Raji (cell line): ENCODE data around the gene OTUD5.

Experiments
- POLR2A ChIP-seq: IDR thresholded peaks from 2 replicates; pipeline ENCODE4 v1.6.1; 2011; ENCODE audit warnings: low read depth, low read length, control low read depth; ENCODE audit not compliant: insufficient read depth

Gene OTUD5

DNA sequence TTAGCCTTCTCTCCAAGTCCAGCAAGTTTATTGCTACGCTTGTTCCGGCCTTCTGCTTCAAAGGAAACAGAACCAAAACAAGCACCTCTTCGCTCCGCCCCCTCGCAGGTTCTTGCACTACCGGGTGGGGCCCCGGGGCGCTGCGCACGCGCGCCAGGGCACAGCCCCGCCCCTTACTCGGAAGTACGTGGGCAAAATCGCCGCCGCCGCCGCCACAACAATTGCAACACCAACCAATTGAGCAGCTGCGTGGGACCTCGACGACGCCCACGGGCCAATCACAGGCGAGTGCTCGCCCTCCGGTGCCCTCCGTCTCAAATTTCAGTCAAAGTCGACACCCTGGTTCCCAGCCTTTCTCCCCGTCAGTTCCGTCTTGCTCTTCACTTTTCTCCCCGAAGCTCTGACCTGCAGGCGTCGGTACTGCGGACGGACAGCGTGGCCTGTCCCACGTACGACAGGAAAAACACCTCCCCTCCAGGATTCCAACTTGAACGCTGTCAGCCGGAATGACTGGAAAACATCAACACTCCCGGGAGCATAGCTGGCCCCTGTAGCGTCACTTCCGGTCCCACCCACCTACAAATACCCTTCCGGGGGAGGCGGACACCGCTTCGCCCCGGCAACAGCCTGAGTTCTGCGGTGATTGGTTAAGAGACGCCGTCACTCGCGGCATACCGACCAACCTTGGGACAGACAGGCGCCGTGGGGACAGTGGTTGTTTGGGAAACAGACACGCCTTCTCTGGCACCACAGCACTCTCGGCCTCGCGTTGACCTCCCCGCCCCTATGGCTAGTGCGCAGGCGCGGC, 624 bp upstream of the OTUD5 start:
- peak; percentile 52 for TF ChIP-seq POLR2A

DNA sequence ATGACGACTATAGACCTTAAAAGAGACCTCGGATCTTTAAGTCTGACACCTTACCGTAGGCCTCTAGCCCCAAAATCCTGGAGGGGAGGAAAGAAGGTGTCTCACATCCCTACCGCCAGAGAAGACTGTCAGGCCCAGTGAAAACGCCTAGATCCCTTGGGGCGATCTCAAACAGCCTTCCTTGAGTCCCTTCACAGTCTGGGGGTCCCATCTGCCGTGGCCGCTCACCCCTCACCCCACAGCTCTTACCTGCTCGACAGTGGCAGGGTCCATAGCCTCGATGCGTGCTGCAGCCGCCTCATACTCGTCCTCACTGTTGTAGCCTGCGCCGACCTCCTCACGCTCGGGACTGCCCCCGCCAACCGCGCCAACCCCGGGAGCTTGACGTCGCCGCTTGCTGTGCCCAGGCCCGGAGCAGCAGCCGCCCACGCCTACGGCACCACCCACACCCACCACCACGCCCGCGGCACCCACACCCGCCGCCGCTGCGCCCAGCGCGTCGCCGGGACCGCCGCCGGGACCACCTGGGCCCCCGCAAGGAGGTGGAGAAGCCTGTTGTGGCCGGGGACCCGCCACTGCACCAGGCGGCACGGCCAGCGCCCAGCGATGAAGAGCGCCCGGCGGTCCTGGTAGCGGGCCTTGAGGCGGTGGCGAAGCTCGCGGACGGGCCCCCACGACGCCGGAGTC, 536 bp downstream of the OTUD5 start:
- no peak for TF ChIP-seq POLR2A

DNA sequence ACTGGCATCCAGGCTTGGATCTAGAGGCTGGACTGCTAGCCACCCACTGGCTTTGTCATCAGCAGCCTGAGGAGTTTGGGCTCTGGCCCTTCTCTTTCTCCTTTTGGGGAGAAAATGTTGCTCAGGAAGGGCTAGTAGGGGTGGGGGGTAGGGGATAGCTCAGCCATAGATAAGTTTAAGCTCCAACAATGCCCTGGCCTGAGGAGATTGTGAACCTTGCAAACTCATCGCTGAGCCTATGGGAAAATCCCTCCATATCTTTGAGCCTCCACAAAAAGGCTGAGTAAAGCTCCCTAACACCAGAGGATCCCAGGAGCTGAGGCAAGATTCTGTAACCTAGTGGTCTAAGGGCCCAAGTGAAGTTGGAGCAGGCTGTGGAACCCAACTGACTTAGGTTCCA, 8.8 kb downstream of the OTUD5 start:
- TF ChIP-seq POLR2A = no peak

DNA sequence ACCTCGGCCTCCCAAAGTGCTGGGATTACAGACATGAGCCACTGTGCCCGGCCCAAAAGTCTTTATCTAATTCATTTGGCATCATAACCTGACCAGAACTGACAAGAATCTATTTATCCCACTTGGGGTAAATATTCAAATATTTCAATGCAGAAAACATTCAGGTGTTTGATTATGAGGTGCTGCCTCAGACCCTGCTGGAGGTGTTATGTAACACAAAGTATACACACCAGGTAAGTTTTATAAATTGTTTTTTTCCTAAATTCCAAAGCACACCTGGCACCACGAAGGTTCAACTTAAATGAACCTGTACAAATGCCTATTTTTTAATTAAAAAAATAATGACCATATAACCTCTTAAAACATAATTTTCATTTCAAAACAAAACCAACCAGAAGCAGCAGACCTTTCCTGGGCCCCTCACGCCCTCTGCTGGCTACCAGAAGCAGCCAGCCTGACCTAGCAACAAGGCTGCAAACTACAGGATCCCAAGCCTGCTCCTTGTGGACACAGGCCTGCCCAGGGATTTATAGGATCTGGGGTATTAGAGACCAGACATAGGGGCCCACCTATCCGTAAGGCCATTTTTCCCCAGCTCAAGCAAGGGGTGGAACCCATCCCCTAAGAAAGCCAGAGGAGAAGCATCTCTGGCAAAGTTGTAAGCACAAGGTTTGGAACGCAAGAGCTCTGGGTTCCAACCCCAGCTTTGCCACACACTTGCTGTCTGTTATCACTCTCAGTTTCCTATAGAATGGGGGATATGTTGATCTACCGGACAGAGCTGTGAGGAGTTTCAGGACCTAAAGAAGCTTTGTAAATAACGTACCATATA, 11.7 kb downstream of the OTUD5 start:
- no peak for TF ChIP-seq POLR2A

DNA sequence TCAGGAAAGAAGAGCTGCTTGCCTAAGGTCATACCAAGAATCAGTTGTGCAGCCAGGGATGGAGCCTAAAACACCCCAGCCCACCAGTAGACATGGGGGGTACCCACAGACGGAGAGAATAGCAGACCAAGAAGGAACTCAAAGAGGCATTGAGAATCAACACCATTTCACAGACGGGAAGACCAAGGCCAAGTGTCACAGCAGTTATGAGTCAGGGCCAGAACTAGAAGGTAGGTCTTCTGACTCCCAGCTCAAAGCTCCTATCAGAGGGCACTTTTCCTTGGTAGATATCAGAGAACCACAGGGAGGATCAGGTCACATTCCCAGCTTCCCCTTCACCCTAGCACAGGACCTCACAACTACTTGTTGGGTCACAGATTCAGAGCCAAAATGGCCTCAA, 14.5 kb downstream of the OTUD5 start:
- no peak for TF ChIP-seq POLR2A

DNA sequence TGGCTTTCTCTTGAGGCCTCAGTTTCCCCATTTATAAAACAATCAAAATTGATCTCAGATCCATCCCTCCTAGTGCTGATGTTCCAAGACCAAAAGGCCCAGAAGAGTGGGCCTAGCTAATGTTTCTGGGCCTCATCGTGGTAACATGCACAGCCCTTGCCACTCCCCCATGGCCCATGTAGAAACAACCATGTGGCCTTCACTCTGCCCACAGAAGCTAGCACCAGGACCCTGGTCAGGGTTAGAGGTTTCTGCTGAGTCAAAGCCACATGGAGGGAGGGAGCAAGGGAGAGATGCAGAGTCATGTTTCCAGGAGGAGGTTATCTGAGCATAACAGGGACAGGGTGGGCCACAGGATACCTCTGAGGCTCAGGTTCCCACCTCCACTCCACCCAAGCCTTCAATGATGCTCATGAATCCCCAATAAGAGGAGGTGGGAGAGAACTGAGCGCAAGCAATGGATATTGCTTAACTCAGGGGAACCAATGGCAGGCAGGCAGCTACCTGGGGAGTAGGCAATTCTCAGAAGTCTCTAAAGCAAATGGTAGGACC, 16.9 kb downstream of the OTUD5 start:
- no peak for TF ChIP-seq POLR2A

DNA sequence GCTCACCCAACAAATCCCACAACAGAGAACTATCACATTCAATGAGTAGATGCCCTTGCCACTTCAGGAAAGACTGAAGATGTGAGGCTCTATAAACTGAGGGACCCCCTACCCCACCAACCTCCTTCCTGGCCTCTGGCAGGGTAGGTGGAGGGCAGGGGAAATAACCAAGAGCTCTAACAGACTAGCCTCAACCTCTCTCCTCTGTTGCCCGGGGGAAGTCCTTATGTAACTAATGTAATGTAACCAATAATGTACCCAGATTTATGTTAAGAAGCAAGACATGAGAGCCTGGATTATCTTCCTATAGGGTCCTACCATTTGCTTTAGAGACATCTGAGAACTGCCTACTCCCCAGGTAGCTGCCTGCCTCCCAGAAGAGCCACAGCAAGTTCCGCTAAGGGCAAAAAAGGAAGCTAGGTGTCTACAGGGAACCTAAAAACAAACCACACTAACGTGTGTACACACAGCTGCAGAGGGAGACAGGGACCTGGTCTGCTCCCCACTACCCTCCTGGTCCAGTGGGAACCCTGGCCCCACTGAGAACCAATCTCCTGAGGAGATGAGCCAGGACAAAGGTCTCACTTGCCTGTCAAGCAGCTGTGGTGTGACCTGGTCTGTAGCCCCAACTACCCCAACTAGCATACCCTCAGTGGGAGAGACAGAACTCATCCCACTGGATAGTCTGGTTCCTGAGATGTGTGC, 17.7 kb downstream of the OTUD5 start:
- TF ChIP-seq POLR2A = peak; percentile 33; the same call in 1 of the 2 replicates

DNA sequence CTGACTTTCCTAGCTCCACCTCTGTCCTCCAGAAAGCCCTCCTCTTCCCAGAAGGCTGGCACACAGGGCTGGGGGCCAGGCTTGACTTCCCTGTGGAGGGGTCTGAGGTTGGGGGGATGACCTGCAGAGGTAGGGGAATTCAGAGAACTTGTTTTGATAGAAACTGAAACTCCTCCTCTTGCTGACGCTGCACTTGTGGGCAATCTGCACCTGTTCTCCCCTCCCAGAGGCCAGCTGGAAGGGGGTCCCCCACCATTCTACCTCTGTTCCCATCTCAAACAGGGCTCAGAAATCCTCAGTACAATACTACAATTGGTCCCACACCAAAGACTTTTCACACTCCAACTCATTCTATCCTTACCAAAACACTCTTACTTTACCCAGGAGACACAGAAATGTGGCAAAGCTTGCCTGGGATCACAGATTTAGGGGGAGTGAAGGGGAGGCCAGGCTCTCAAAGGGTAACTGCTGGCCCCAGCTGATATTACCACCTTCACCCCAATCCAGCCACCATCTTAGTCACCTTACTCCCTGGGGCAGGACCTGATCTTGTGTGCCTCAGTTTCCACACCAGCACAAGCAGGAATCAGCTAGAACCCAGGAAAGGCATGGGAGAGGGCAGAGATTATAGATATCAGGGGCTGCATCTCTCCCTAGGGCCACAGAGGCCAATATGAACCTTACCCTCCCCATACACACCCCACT, 18.5 kb downstream of the OTUD5 start:
- no peak for TF ChIP-seq POLR2A

DNA sequence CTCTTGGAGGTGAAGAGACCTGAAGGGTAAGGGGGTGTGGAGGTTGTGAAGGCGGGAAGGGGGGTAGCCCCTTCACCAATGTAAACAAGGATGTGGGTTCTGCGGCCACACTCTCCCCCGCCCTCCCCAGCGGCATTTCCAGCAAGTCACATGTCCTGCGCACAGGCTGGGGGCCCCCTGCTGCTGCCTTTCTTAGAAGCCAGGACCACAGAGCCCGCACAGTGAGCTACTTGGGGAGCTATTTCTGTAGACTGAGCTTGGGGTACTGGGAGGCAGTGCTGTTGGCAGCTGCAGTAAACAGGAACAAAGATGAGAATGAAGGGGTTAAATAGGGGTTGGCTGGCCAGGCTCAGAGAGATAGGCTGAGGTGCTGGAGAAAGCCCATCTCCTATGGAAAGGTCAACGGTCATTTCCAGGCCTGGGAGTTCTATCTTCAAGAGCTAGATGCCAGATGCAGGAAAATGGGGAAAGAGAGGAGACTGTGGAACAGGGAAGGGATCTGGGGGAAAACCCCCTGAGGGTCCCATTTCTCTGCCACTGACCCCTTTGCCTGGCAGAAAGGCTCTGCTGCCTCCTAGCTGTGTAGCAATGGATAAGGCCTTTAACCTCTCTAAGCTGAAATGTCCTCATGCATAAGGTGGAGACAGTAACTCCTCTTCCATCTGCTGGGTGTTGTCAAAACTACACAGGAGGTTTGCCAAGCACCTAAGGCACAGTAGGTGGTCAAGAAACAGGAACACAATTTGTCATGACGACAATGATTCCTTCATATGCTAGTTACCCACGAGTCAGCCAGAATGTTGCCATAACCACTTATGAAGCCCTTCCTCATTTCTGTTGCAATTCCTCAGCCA, 20.1 kb downstream of the OTUD5 start:
- TF ChIP-seq POLR2A = peak; percentile 21; the same call in 1 of the 2 replicates

DNA sequence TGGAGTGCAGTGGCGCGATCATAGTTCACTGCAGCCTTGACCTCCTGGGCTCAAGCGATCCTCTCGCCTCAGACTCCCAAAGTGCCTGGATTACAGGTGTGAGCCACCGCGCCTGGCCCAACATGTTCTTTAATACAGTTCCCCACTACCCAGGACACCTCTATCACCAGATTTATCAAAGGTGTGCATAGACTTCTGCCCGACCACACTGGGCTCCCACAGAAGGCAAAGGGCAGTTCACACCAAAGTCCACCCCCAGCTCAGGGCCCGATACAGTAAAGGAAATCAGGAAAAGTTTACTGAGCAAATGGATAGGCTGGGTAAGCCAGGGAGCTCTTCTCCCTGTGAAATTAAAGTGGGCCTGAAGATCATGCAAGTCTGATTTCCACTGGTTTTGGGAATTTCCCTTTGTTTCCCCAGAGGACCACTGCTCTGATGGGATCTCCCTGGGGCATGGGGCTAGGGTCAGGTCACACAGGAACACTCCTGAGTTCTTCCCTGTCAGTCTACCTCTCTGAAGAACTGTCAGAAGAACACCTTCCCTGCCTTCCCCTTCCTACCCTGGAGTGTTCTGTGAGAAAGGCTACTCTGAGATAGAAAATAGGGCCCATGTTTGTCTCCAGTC, 20.9 kb downstream of the OTUD5 start:
- no peak for TF ChIP-seq POLR2A

DNA sequence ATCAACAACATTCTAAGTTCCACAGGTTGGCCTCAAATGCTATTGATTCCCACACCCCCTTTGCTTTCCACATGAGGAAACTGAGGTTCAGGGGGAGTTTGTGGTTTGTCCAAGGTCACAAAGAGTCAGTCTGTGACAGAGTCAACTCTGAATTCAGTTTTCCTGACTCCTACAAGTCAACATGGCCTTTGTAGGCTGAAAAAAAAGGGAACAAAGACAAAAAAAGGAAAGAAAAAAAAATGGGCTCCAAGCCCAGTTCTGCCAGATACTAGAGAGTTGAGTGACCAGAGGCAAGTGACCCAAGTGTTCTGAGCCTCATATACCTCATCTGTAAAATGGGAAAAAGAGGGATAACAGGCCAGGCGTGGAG, 22.1 kb downstream of the OTUD5 start:
- no peak for TF ChIP-seq POLR2A

DNA sequence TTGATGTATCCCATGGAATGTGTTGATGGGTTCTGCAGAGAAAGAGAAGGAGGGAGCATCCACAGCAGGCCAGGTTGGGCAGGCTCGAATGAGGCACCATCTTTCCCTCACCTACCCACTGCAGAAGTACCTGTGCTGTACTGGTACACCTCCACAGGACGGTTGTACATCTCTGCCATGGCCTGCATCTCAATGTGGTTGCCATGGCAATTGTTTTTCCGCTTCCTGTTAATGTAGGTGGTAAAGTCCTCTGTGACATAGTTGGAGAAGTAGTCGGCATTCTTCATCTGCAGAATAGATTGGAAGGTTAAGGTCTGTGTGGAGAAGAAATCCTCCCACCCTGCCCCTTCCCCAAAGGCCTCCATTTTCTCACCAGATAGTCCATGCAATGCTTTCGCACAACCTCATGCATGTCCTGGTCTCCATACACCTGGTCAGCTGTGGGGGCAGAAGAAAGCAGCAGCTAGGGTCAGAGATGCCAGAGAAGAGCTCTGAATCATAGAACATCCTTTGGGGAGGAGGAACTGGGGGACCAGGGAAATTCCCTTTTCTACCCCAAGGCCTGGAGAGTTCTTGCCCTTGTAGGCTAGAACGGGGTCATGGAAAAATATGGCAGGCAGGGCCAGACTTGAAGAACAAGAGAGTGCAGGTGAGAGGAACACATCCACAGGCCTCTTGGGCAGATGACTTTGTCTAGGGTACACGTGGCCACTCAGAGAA, 22.7 kb downstream of the OTUD5 start:
- TF ChIP-seq POLR2A = no peak
